Aortic smooth muscle cell (primary cell): ENCODE data around the gene EIF1B. TPM values are rescaled to one million over a fixed set of nuclear protein-coding genes. Genes with fewer than 3 reads are reported as not detected.

ENCODE experiments used
- total RNA-seq: library from RNA; depleted of rRNA; stranded (reverse); fragments of >200 nt; gene quantifications from 2 replicates; pipeline ENCODE4 v1.2.3, GENCODE V29; 2014

The EIF1B gene
- 10.8 and 16.7 TPM in 2 replicates for total RNA-seq

DNA sequence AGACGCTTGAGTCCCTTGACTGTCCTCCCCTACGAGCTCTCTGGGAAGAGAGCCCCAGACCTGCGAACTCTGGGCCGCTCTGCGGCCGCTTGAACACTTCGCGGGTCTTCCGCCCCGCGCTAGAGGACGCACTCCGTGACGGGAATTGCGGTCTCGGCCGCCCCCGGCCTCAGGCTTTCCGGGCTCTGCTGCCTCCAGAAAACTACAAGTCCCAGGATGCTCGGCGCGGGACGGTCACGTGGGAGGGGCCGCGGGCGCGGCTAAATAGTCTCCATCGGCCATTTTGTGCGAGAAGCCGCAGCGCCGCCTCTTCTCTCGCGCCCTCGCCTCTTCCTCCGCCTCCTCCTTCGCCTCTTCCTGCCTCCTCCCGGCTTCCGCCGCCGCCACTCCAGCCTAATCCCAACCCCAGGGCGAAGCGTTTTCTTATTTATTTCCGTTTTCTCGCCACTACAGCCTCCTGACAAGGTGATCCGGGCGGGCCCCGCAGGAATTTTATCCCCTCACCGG, at the start of gene EIF1B:
TSS of gene EIF1B (plus strand) at position 290 of the 507 bp plus-strand sequence. CDS start 235 bp downstream, outside the sequence.

Other genes starting within 250 kb of the EIF1B start
- 0.26 and 0.31 TPM in 2 replicates for gene ENTPD3, start 77.5 kb downstream of the EIF1B start, total RNA-seq
- 417 and 573 TPM in 2 replicates for gene RPL14, start 147.6 kb downstream of the EIF1B start, total RNA-seq
- gene ZNF619, start 167.4 kb downstream of the EIF1B start, total RNA-seq, result 5.3 and 5.7 TPM in 2 replicates
- gene ZNF620, start 196.3 kb downstream of the EIF1B start, total RNA-seq, result 2.4 and 2.7 TPM in 2 replicates
- 12.4 and 16.0 TPM in 2 replicates for gene ZNF621, start 215.3 kb downstream of the EIF1B start, total RNA-seq